22Rv1 (cell line): Measurements from ENCODE around the gene CLIC4.

Experiments used
- CTCF ChIP-seq: fragments of 450-650 bp; IDR thresholded peaks from 2 replicates; pipeline ENCODE4 v1.5.1; 2017; ENCODE audit warnings: mild to moderate bottlenecking
- ZFX ChIP-seq: fragments of 450-650 bp; IDR thresholded peaks from 2 replicates; pipeline ENCODE4 v1.6.1; 2017; ENCODE audit warnings: antibody characterized with exemption, borderline replicate concordance

- TF ChIP-seq CTCF (no peak), ZFX (no peak)
Measured at GRCh38 chr1:24859063-24860010, 114.1 kb downstream of the CLIC4 start.
